Measurements from ENCODE around the gene CHD5. TPM values are rescaled to one million over a fixed set of nuclear protein-coding genes. Genes with fewer than 3 reads are reported as not detected.

The CHD5 gene
- polyA plus RNA-seq, 1 donor (not counting 4 experiments of a cell fraction or from before 2014, with no cell fraction given) = 0.07 TPM

GRCh38 chr1:6148497-6149241 lies 31.5 kb downstream of the CHD5 start:
- peak; percentile 35 for DNase-seq (ENCODE audit: low read depth, low spot score)

GRCh38 chr1:6145864-6146410 lies 34.2 kb downstream of the CHD5 start:
- TF ChIP-seq EZH2 (IDR thresholded peaks at IDR 0.05; ENCODE audit: low read length) (no peak), CTCF (optimal IDR thresholded peaks at IDR 0.05 in 1 of 3, IDR thresholded peaks at IDR 0.05 in 1 of 3, conservative IDR thresholded peaks at IDR 0.05 in 1 of 3; ENCODE audit: extremely low read depth in 1 of 3, insufficient read depth in 2 of 3, low read length in 3 of 3) (no peak)
- Histone ChIP-seq H3K9me1 (ENCODE audit: control insufficient read depth, extremely low read depth, insufficient read depth, low read length) (no peaks in the 10 kb centered on the region), H2AFZ (ENCODE audit: control insufficient read depth, low read length) (no peak overlapping the region), H3K9ac (ENCODE audit: control insufficient read depth, extremely low read depth, insufficient read depth, low read length) (no peak overlapping the region), H3K4me3 (ENCODE audit: control insufficient read depth in 2 of 3, extremely low read depth in 1 of 3, insufficient read depth in 2 of 3, low read depth in 1 of 3, low read length in 3 of 3) (no peak overlapping the region), H3K9me3 (ENCODE audit: control insufficient read depth, low read depth, low read length) (peaks cover 3% of the 10 kb centered on the region), H3K4me1 (ENCODE audit: control insufficient read depth, extremely low read depth, insufficient read depth, low read length) (peaks cover 3% of the 10 kb centered on the region), H3K27ac (ENCODE audit: control insufficient read depth, insufficient read depth, low read length) (no peak overlapping the region), H3K79me2 (ENCODE audit: control insufficient read depth, insufficient read depth, low read length) (no peaks in the 10 kb centered on the region), H3K27me3 (ENCODE audit: control insufficient read depth, extremely low read depth, insufficient read depth, low read length) (peaks cover 18% of the 10 kb centered on the region), H4K20me1 (ENCODE audit: control insufficient read depth, extremely low read depth, insufficient read depth, low read length) (no peaks in the 10 kb centered on the region), H3K4me2 (ENCODE audit: control insufficient read depth, extremely low read depth, insufficient read depth, low read depth, low read length) (no peak overlapping the region), H3K36me3 (ENCODE audit: control insufficient read depth in 2 of 2, extremely low read depth in 1 of 2, insufficient read depth in 2 of 2, low read length in 2 of 2) (no peaks in the 10 kb centered on the region)
- dilution Hi-C loops (cut with MboI; ENCODE audit: extremely low pct_ligation_motif_present, low sequenced_read_pairs) = no loop called here
- FAIRE-seq (peak; percentile 41), DNase-seq (ENCODE audit: low read depth, low spot score) (no peak)

More at GRCh38 chr1:6148497-6149241, 31.5 kb downstream of the CHD5 start:
- peaks cover 18% of the 10 kb centered on the region for H3K27me3 ChIP-seq (ENCODE audit: control insufficient read depth, extremely low read depth, insufficient read depth, low read length)
- H3K9me1 ChIP-seq (ENCODE audit: control insufficient read depth, extremely low read depth, insufficient read depth, low read length) = no peaks in the 10 kb centered on the region
- dilution Hi-C loops (cut with MboI; ENCODE audit: extremely low pct_ligation_motif_present, low sequenced_read_pairs) = no loop called here
- H3K4me2 ChIP-seq (ENCODE audit: control insufficient read depth, extremely low read depth, insufficient read depth, low read depth, low read length) = peak overlapping the region; percentile 76
- no peak overlapping the region for H3K27ac ChIP-seq (ENCODE audit: control insufficient read depth, insufficient read depth, low read length)
- TF ChIP-seq CTCF (optimal IDR thresholded peaks at IDR 0.05 in 1 of 3, IDR thresholded peaks at IDR 0.05 in 1 of 3, conservative IDR thresholded peaks at IDR 0.05 in 1 of 3; ENCODE audit: extremely low read depth in 1 of 3, insufficient read depth in 2 of 3, low read length in 3 of 3) (no peak), EZH2 (IDR thresholded peaks at IDR 0.05; ENCODE audit: low read length) (no peak)
- H3K4me3 ChIP-seq (ENCODE audit: control insufficient read depth in 2 of 3, extremely low read depth in 1 of 3, insufficient read depth in 2 of 3, low read depth in 1 of 3, low read length in 3 of 3) = no peak overlapping the region
- H4K20me1 ChIP-seq (ENCODE audit: control insufficient read depth, extremely low read depth, insufficient read depth, low read length) = no peaks in the 10 kb centered on the region
- no peaks in the 10 kb centered on the region for H3K36me3 ChIP-seq (ENCODE audit: control insufficient read depth in 2 of 2, extremely low read depth in 1 of 2, insufficient read depth in 2 of 2, low read length in 2 of 2)
- H2AFZ ChIP-seq (ENCODE audit: control insufficient read depth, low read length) = peak overlapping the region; percentile 55
- no peaks in the 10 kb centered on the region for H3K79me2 ChIP-seq (ENCODE audit: control insufficient read depth, insufficient read depth, low read length)
- peaks cover 3% of the 10 kb centered on the region for H3K9me3 ChIP-seq (ENCODE audit: control insufficient read depth, low read depth, low read length)
- peaks cover 3% of the 10 kb centered on the region for H3K4me1 ChIP-seq (ENCODE audit: control insufficient read depth, extremely low read depth, insufficient read depth, low read length)
- no peak overlapping the region for H3K9ac ChIP-seq (ENCODE audit: control insufficient read depth, extremely low read depth, insufficient read depth, low read length)
- no peak for FAIRE-seq

Measured in keratinocyte (primary cell).